ENCODE measurements around the gene PPIL1.

PPIL1 gene

GRCh38 chr6:36874443-36875249 lies at the start of gene PPIL1 (continued):
- peak; percentile 92; the same call in 1 of the 2 replicates for TF ChIP-seq ZNF777 (tag by site-specific recombination; IDR thresholded peaks at IDR 0.05; ENCODE audit: borderline replicate concordance)
- TF ChIP-seq ZNF423 (tag by site-specific recombination; IDR thresholded peaks at IDR 0.05): 0 out of 2 replicates have a peak, but pooled peaks have one; percentile 30
- TF ChIP-seq ZBTB48 (tag by site-specific recombination; IDR thresholded peaks at IDR 0.05): peak; percentile 85
- TF ChIP-seq ZNF645 (tag by site-specific recombination; IDR thresholded peaks at IDR 0.05): no peak
- no peak for TF ChIP-seq ZNF311 (tag by site-specific recombination; IDR thresholded peaks at IDR 0.05; ENCODE audit: borderline replicate concordance)
- TF ChIP-seq ZNF362 (tag by site-specific recombination; IDR thresholded peaks at IDR 0.05): no peak
- peak; percentile 92 for TF ChIP-seq ZNF518A (tag by site-specific recombination; conservative IDR thresholded peaks at IDR 0.05; ENCODE audit: low read depth)
- TF ChIP-seq ZNF654 (tag by site-specific recombination; IDR thresholded peaks at IDR 0.05; ENCODE audit: low read depth): no peak
- no peak; the same call in 1 of the 2 replicates for TF ChIP-seq REPIN1 (tag by site-specific recombination; IDR thresholded peaks at IDR 0.05; ENCODE audit: low read depth)
- no peak; the same call in 1 of the 2 replicates for TF ChIP-seq ZNF366 (tag by site-specific recombination; conservative IDR thresholded peaks at IDR 0.05)
- TF ChIP-seq ZNF639 (tag by site-specific recombination; IDR thresholded peaks at IDR 0.05): peak; percentile 94
- TF ChIP-seq ZNF26 (tag by site-specific recombination; IDR thresholded peaks at IDR 0.05): no peak
- TF ChIP-seq KLF9 (tag by site-specific recombination; IDR thresholded peaks at IDR 0.05; ENCODE audit: low read depth): peak; percentile 91
- TF ChIP-seq ZBTB44 (tag by site-specific recombination; IDR thresholded peaks at IDR 0.05): peak; percentile 38; the same call in 1 of the 2 replicates
- TF ChIP-seq HOXC10 (CRISPR knock-in tag; IDR thresholded peaks at IDR 0.05): no peak
- TF ChIP-seq ZNF660 (tag by site-specific recombination; IDR thresholded peaks at IDR 0.05): peak; percentile 96
- no peak for TF ChIP-seq ZNF266 (tag by site-specific recombination; IDR thresholded peaks at IDR 0.05; ENCODE audit: low read depth)
- peak; percentile 83; the same call in 1 of the 2 replicates for TF ChIP-seq KLF16 (tag by site-specific recombination; IDR thresholded peaks at IDR 0.05)
- no peak for TF ChIP-seq ZNF544 (tag by site-specific recombination; IDR thresholded peaks at IDR 0.05)
- peak; percentile 65; the same call in 1 of the 2 replicates for TF ChIP-seq ZNF184 (tag by site-specific recombination; IDR thresholded peaks at IDR 0.05)
- no peak for TF ChIP-seq SETDB1 (IDR thresholded peaks at IDR 0.05; ENCODE audit: insufficient read length, low read length)
- no peak for TF ChIP-seq FEZF1 (tag by site-specific recombination; IDR thresholded peaks at IDR 0.05)
- peak; percentile 90 for TF ChIP-seq ZEB2 (tag by site-specific recombination; IDR thresholded peaks at IDR 0.05)
- TF ChIP-seq ZNF112 (tag by site-specific recombination; IDR thresholded peaks at IDR 0.05): no peak

All from HEK293 (cell line).